ENCODE data around the gene CHSY1.

DNA sequence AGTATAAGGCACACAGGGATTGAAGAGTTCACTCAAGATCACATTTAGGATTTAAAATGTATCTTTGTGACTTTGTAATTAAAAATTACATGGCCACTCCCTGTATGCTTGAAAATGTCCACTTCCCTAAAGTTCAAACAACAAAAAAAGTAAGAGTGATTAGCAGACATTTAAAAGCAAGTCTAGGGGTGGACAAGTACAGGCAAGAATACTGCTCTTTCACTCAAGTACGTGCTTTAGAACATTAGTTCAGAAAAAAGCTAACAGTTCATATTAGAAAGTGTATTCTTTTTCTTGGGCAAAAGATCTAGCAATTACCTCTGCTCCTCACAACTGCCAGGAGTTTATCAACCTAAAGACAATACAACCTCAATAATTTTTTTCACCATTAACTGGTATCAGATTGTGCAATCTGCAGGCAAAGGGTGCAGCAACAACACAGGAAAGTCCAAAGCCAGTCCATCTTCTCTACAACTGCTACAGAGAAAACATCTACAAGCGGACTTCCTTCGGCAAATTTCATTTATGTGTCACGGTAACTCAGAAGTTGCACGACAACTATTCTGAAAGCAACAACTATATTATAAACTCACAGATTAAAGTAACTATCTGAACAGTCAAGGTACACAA is 18.1 kb downstream of the CHSY1 start:
- TF ChIP-seq EZH2 (IDR thresholded peaks at IDR 0.05; ENCODE audit: insufficient read depth, poor library complexity, severe bottlenecking) (no peak), EZH2phosphoT487 (IDR thresholded peaks at IDR 0.05; ENCODE audit: insufficient read depth, low read depth) (no peak)

All from GM23248 (cell line).